DOHH2 (cell line): ENCODE results near the gene PDHA2.

ENCODE experiments used
- H3F3A ChIP-seq: fragments of 200-600 bp; sonication (generic), shearing (Covaris generic); 2 replicates; pipeline ENCODE4 v1.6.0; 2016; ENCODE audit warnings: antibody characterized with exemption, mild to moderate bottlenecking; ENCODE audit not compliant: control insufficient read depth, insufficient read depth
- H3K27ac ChIP-seq: fragments of 200-600 bp; sonication (generic); 2 replicates; pipeline ENCODE4 v1.5.1; 2014; ENCODE audit warnings: low read depth, mild to moderate bottlenecking, low read length, moderate library complexity
- H3K27me3 ChIP-seq: fragments of 200-600 bp; sonication (generic); 2 replicates; pipeline ENCODE4 v1.6.1; 2014; ENCODE audit warnings: mild to moderate bottlenecking, low read length, mixed read lengths; ENCODE audit not compliant: control insufficient read depth
- H3K36me3 ChIP-seq: fragments of 200-600 bp; sonication (generic); 2 replicates; pipeline ENCODE4 v1.6.1; 2014; ENCODE audit warnings: mild to moderate bottlenecking, low read length, moderate library complexity, mixed read lengths; ENCODE audit not compliant: control insufficient read depth
- H3K4me1 ChIP-seq: fragments of 200-600 bp; sonication (generic); 2 replicates; pipeline ENCODE4 v1.6.1; 2014; ENCODE audit warnings: mild to moderate bottlenecking, low read length, mixed read lengths; ENCODE audit not compliant: control insufficient read depth
- H3K4me2 ChIP-seq: fragments of 200-600 bp; sonication (generic); 2 replicates; pipeline ENCODE4 v1.6.0; 2014; ENCODE audit warnings: mild to moderate bottlenecking, low read length, moderate library complexity
- H3K4me3 ChIP-seq: fragments of 200-600 bp; sonication (generic); 2 replicates; pipeline ENCODE4 v1.5.1; 2014; ENCODE audit warnings: mild to moderate bottlenecking, low read length, mixed read lengths
- H3K79me2 ChIP-seq: fragments of 200-600 bp; sonication (generic); 2 replicates; pipeline ENCODE4 v1.6.1; 2014; ENCODE audit warnings: mild to moderate bottlenecking, low read length, mixed read lengths; ENCODE audit not compliant: control insufficient read depth
- H3K9me2 ChIP-seq: fragments of 200-600 bp; sonication (generic); replicated peaks from 2 replicates; pipeline ENCODE4 v1.6.1; 2014; ENCODE audit warnings: mild to moderate bottlenecking, low read length, mixed read lengths; ENCODE audit not compliant: control insufficient read depth
- H3K9me3 ChIP-seq: fragments of 200-600 bp; sonication (generic); 2 replicates; pipeline ENCODE4 v1.6.1; 2014; ENCODE audit warnings: antibody characterized with exemption, low read length, mixed read lengths; ENCODE audit not compliant: control insufficient read depth, insufficient read depth
- H4K20me1 ChIP-seq: fragments of 200-600 bp; sonication (generic); 2 replicates; pipeline ENCODE4 v1.6.0; 2014; ENCODE audit warnings: low read depth, mild to moderate bottlenecking, antibody characterized with exemption, low read length, moderate library complexity; ENCODE audit not compliant: control insufficient read depth, insufficient read depth
- EZH2phosphoT487 ChIP-seq: fragments of 200-600 bp; sonication (generic); IDR thresholded peaks from 2 replicates; pipeline ENCODE4 v1.6.1; 2017; ENCODE audit warnings: borderline replicate concordance, mild to moderate bottlenecking, antibody characterized with exemption, low read length, moderate library complexity, mixed read lengths
- TF ChIP-seq, protein P1 (sequence below): fragments of 200-600 bp; sonication (generic); IDR thresholded peaks from one replicate; pipeline ENCODE4 v1.5.1; 2014; ENCODE audit warnings: antibody characterized with exemption, mild to moderate bottlenecking, low read depth, low read length; ENCODE audit not compliant: poor library complexity, severe bottlenecking

The PDHA2 gene

DNA sequence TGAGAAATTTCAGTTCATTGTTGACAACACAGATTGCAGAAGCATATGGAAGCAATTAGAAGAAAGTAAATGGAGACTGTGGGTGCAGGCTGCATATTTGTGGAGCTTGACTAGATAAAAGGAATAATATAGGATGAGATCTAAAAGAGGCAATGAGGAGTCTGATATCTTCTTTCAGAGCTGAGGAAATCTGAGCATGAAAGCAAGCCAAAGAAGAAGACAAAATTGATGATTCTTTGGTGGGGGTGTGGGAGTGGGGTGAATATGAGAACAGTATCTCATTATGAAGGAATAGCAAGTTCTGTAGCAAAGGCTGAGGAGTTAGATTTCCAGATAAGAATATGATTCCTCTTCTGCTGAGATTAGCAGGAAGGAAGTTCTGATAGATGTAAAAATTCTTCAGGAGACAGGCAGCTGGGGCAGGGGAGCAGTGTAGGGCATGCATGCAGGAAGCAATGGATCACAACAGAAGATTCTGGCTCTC lies 6.1 kb upstream of the PDHA2 start:
- Histone ChIP-seq H3F3A (no peaks in the 10 kb centered on the region), H3K36me3 (no peaks in the 10 kb centered on the region), H3K27ac (no peak overlapping the region), H3K4me3 (no peak overlapping the region), H3K27me3 (no peaks in the 10 kb centered on the region), H3K4me1 (no peaks in the 10 kb centered on the region), H3K9me2 (no peaks in the 10 kb centered on the region), H4K20me1 (no peaks in the 10 kb centered on the region), H3K9me3 (no peaks in the 10 kb centered on the region), H3K4me2 (no peak overlapping the region), H3K79me2 (no peaks in the 10 kb centered on the region)
- TF ChIP-seq, protein P1, sequence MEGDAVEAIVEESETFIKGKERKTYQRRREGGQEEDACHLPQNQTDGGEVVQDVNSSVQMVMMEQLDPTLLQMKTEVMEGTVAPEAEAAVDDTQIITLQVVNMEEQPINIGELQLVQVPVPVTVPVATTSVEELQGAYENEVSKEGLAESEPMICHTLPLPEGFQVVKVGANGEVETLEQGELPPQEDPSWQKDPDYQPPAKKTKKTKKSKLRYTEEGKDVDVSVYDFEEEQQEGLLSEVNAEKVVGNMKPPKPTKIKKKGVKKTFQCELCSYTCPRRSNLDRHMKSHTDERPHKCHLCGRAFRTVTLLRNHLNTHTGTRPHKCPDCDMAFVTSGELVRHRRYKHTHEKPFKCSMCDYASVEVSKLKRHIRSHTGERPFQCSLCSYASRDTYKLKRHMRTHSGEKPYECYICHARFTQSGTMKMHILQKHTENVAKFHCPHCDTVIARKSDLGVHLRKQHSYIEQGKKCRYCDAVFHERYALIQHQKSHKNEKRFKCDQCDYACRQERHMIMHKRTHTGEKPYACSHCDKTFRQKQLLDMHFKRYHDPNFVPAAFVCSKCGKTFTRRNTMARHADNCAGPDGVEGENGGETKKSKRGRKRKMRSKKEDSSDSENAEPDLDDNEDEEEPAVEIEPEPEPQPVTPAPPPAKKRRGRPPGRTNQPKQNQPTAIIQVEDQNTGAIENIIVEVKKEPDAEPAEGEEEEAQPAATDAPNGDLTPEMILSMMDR, result no peak
- TF ChIP-seq EZH2phosphoT487, result no peak

DNA sequence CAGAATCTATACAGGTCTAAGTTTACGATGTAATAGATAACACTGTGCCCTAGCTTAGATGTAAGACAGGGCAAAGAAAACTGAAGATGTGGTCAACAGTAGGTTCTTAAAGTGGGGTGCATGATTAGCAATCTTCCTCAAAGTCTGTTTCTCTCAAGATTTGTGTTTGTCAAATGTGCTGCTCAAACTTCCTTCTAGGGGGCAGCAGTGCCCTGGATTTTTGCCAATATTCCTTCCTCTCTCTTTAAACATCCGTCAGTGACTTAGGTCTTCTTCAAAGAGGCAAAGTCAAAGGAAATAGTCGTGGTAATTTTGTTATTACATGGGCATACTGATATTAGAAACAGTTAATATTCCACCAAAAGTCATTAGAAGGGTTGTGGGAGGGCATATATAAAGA lies 4.2 kb upstream of the PDHA2 start:
- Histone ChIP-seq H3F3A (no peaks in the 10 kb centered on the region), H3K9me2 (no peaks in the 10 kb centered on the region), H4K20me1 (no peaks in the 10 kb centered on the region), H3K4me3 (no peak overlapping the region), H3K27ac (no peak overlapping the region), H3K36me3 (no peaks in the 10 kb centered on the region), H3K27me3 (no peaks in the 10 kb centered on the region), H3K79me2 (no peaks in the 10 kb centered on the region), H3K4me2 (no peak overlapping the region), H3K9me3 (no peaks in the 10 kb centered on the region), H3K4me1 (no peaks in the 10 kb centered on the region)
- TF ChIP-seq, protein P1, result peak; percentile 60
- TF ChIP-seq EZH2phosphoT487, result no peak

DNA sequence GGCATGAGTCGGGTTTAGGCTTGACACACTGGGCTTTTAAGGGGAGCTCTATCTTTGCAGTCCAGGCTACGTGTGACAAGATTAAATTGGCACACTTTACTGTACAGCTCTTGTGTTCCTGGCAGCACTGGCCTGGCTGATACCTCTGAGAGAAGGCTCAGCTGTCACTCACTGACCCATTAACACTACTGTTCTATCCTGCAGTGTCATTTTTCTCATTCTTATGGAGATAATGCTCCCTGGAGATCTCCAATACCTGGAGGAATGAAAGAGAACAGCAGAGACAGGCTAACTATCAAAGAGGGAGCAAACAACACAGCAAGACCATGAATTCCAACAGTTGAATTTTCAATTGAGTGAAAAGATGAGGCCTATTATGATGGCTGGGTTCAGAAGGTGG lies 1.7 kb upstream of the PDHA2 start:
- H3K36me3 ChIP-seq, result no peaks in the 10 kb centered on the region
- no peaks in the 10 kb centered on the region for H4K20me1 ChIP-seq
- H3K4me3 ChIP-seq, result no peak overlapping the region
- no peak overlapping the region for H3K27ac ChIP-seq
- no peaks in the 10 kb centered on the region for H3K27me3 ChIP-seq
- H3K79me2 ChIP-seq, result no peaks in the 10 kb centered on the region
- H3K4me1 ChIP-seq, result no peaks in the 10 kb centered on the region
- no peaks in the 10 kb centered on the region for H3F3A ChIP-seq
- no peak for TF ChIP-seq EZH2phosphoT487
- TF ChIP-seq, protein P1, result no peak
- no peaks in the 10 kb centered on the region for H3K9me3 ChIP-seq
- no peak overlapping the region for H3K4me2 ChIP-seq
- H3K9me2 ChIP-seq, result no peaks in the 10 kb centered on the region

DNA sequence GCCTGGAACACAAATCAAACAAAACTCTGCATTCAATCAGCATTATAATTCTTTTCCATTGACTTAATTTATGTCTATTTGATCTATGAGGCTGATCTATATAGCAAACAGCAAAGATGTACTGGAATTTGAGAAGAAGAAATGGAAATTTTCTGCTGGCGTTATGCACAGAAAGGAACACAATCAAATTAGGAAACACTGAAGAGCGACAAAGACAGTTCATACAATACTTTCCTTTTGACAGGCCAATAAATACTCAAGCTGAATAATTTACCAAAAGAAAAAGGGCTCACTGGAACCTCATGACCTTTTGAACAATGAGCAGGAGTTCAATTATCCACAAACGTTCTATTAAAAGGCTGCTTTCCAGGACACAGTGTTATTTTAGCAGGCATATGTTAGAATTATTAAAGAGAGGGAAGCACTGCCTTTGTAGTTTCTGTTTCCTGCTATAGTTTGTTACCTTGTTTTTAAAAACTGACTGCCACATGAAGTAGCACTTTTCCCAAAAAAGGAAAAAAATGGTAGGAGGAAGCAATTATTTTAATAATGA lies 8.1 kb downstream of the PDHA2 start:
- Histone ChIP-seq H3K4me1 (no peaks in the 10 kb centered on the region), H3F3A (no peaks in the 10 kb centered on the region), H3K27me3 (no peaks in the 10 kb centered on the region), H3K4me2 (no peak overlapping the region), H3K27ac (no peak overlapping the region), H3K36me3 (no peaks in the 10 kb centered on the region), H3K4me3 (no peak overlapping the region), H3K9me2 (no peaks in the 10 kb centered on the region), H4K20me1 (no peaks in the 10 kb centered on the region), H3K9me3 (no peaks in the 10 kb centered on the region), H3K79me2 (no peaks in the 10 kb centered on the region)
- TF ChIP-seq, protein P1, result no peak
- TF ChIP-seq EZH2phosphoT487, result no peak
